ENCODE results near the gene SLC6A5. TPM values are rescaled to one million over a fixed set of nuclear protein-coding genes. Genes with fewer than 3 reads are reported as not detected.

The SLC6A5 gene
- total RNA-seq, 2 experiments from 2014 or later = not detected

DNA sequence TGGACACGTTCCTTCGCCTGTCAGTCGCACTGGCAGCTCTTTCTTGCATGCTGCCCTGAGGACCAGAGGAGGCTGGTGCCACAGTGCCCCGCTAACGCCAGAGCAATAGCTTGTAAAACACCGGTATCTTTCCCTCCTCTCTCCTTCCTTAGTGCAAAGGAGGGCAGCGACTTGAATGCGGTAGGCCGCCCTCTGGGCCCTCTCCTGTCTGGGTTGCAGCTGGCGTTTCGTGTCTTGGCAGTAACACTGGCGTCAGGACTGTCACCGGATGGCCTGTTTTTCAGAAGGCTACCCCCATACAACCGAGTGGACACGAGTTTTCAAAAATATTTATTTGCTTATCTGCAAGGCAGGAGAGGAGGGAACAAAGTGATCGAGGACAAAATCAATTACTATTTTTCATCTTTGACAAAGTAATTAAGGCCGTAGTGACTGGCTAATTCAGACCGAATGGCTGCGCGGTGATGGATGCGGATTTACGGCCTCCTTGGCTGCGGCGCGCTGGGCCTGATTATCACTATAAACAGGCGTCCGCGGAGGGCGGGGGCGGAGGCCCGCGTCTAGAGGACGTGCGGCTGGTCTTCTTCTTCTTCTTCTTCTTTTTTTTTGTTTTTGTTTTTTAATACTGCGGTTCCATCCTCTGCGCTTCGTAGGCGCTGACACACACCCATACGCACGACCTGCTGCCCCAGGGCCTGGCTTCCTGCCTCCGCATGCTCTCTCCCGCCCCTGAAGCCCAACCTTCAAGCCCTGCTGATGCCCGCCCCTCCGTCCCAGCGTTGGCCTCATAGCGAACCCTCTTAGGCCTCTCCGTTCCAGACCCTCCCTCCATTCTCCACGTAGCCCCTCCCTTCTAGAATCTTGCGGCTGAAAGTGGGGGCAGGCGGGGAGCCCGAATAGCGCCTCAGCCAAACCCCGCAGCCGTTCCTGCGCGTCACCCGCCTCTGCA, 2.9 kb upstream of the SLC6A5 start:
- no peak overlapping the region for H3K27ac Mint-ChIP-seq

DNA sequence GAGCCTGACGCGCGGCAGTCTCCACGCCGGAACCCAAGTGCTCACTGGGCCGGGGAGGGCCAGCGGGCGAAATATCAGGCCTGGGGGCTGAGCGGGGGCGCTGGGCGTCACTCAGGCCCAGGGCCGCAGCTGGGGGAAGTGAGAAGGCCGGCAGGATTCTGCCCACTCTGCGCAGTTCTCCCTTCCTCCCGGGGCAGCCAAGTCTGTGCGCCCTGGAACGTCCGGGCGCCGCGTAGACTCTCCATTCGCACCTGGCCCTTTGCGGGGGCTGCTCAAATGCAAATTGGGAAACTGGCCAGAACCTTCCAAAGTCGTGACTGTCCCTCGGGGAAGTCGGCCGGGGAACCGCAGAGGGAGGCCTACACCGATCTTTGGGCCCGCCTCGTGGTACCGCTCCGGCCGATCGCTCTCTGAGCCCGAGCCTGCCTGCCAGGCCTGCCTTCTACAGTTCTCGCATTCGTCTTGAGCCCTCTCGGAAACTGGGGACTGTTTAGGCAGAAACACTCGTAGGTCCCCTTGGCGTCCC, 2.2 kb upstream of the SLC6A5 start:
- intact Hi-C loops (cut with DNase I, micrococcal nuclease) = no loop called here
- Mint-ChIP-seq H3K36me3 (ENCODE audit: low read depth) (no peaks in the 10 kb centered on the region), H3K4me1 (ENCODE audit: low read depth) (no peaks in the 10 kb centered on the region), H3K27ac (no peak overlapping the region), H3K4me3 (no peak overlapping the region), H3K9me3 (no peaks in the 10 kb centered on the region), H3K27me3 (peaks cover 93% of the 10 kb centered on the region)
- TF ChIP-seq, protein P1, sequence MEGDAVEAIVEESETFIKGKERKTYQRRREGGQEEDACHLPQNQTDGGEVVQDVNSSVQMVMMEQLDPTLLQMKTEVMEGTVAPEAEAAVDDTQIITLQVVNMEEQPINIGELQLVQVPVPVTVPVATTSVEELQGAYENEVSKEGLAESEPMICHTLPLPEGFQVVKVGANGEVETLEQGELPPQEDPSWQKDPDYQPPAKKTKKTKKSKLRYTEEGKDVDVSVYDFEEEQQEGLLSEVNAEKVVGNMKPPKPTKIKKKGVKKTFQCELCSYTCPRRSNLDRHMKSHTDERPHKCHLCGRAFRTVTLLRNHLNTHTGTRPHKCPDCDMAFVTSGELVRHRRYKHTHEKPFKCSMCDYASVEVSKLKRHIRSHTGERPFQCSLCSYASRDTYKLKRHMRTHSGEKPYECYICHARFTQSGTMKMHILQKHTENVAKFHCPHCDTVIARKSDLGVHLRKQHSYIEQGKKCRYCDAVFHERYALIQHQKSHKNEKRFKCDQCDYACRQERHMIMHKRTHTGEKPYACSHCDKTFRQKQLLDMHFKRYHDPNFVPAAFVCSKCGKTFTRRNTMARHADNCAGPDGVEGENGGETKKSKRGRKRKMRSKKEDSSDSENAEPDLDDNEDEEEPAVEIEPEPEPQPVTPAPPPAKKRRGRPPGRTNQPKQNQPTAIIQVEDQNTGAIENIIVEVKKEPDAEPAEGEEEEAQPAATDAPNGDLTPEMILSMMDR (IDR thresholded peaks at IDR 0.05) = no peak
- Histone ChIP-seq H3K36me3 (ENCODE audit: insufficient read depth, low read length) (no peaks in the 10 kb centered on the region), H3K9me3 (ENCODE audit: control insufficient read depth in 1 of 2, insufficient read depth in 1 of 2, low read length in 2 of 2) (peaks cover 0 to 46% of the 10 kb centered on the region in 2 experiments), H3K27me3 (ENCODE audit: control insufficient read depth in 1 of 2, insufficient read depth in 2 of 2, low read length in 2 of 2) (peaks cover 56 to 83% of the 10 kb centered on the region in 2 experiments), H3K27ac (ENCODE audit: low read depth in 1 of 2, low read length in 2 of 2) (no peak overlapping the region), H3K4me1 (ENCODE audit: insufficient read depth, low read length) (no peaks in the 10 kb centered on the region), H3K4me3 (ENCODE audit: low read length) (no peak overlapping the region)
- no peak for DNase-seq
- POLR2A ChIA-PET = no interaction called here
- no peak for ATAC-seq (ENCODE audit: poor library complexity)
- CTCF ChIA-PET = no interaction called here

More for the DNA sequence above, 2.9 kb upstream of the SLC6A5 start:
- H3K27ac ChIP-seq (ENCODE audit: low read depth in 1 of 2, low read length in 2 of 2) = no peak overlapping the region
- H3K4me3 Mint-ChIP-seq = no peak overlapping the region
- H3K27me3 ChIP-seq (ENCODE audit: control insufficient read depth in 1 of 2, insufficient read depth in 2 of 2, low read length in 2 of 2) = peaks cover 48 to 76% of the 10 kb centered on the region in 2 experiments
- H3K36me3 Mint-ChIP-seq (ENCODE audit: low read depth) = no peaks in the 10 kb centered on the region
- DNase-seq = no peak
- peaks cover 86% of the 10 kb centered on the region for H3K27me3 Mint-ChIP-seq
- H3K4me3 ChIP-seq (ENCODE audit: low read length) = no peak overlapping the region
- peaks cover 0 to 42% of the 10 kb centered on the region in 2 experiments for H3K9me3 ChIP-seq (ENCODE audit: control insufficient read depth in 1 of 2, insufficient read depth in 1 of 2, low read length in 2 of 2)
- no peaks in the 10 kb centered on the region for H3K4me1 Mint-ChIP-seq (ENCODE audit: low read depth)
- H3K36me3 ChIP-seq (ENCODE audit: insufficient read depth, low read length) = no peaks in the 10 kb centered on the region
- TF ChIP-seq, protein P1 (IDR thresholded peaks at IDR 0.05) = no peak
- CTCF ChIA-PET = interaction anchor here (0.6 kb wide), 1 partner anchor 76 kb away, joined by 3 read pairs; no protein-coding TSS in a partner anchor
- H3K4me1 ChIP-seq (ENCODE audit: insufficient read depth, low read length) = no peaks in the 10 kb centered on the region
- ATAC-seq (ENCODE audit: poor library complexity) = no peak
- POLR2A ChIA-PET = no interaction called here
- intact Hi-C loops (cut with DNase I, micrococcal nuclease) = no loop called here
- no peaks in the 10 kb centered on the region for H3K9me3 Mint-ChIP-seq

DNA sequence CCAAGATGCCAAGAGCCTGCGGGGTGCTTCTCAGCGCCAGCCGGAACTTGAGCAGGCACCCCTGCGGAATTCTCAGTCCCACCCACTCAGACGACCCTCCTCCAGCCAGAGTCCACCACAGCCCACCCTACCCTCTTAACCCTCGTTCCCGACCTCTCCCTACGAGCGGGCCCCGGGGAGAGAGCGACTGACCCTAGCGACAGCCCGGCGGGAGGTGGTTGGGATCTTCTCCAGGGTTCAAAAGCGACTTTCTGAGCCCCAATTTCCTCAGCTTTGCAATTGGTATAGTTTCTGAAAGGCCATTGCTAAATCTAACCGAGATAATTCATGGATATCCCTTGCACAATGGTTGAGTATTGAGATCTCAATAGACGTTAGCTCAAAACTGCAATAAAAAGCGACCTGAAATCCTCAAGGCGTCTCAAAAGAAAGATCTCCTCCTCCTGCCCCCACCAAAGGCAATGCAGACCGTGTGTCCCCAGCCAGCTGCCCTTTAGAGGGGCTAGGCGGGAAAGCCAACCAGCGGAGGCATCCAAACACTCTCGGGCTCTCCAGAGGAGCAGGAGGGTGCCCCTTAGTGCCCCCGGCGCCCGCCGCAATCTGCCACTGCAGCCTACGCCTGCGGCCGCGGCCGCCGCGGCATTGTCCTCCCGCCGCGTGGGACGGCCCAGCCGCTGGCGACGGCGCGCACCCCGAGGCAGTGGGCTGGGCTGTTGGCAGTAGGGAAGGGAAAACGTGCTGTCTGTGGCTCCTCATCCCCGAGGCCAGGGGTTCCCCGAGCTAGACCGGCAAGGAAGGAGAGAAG, 1.5 kb upstream of the SLC6A5 start:
- no peaks in the 10 kb centered on the region for H3K9me3 Mint-ChIP-seq
- no peak for DNase-seq
- ChIA-PET POLR2A (no interaction called here), CTCF (no interaction called here)
- no peak overlapping the region for H3K27ac Mint-ChIP-seq
- peaks cover 94% of the 10 kb centered on the region for H3K27me3 Mint-ChIP-seq
- H3K4me1 ChIP-seq (ENCODE audit: insufficient read depth, low read length) = no peaks in the 10 kb centered on the region
- intact Hi-C loops (cut with DNase I, micrococcal nuclease) = no loop called here
- H3K36me3 ChIP-seq (ENCODE audit: insufficient read depth, low read length) = no peaks in the 10 kb centered on the region
- no peak overlapping the region for H3K27ac ChIP-seq (ENCODE audit: low read depth in 1 of 2, low read length in 2 of 2)
- H3K9me3 ChIP-seq (ENCODE audit: control insufficient read depth in 1 of 2, insufficient read depth in 1 of 2, low read length in 2 of 2) = peaks cover 0 to 46% of the 10 kb centered on the region in 2 experiments
- ATAC-seq (ENCODE audit: poor library complexity) = no peak
- no peaks in the 10 kb centered on the region for H3K4me1 Mint-ChIP-seq (ENCODE audit: low read depth)
- H3K36me3 Mint-ChIP-seq (ENCODE audit: low read depth) = no peaks in the 10 kb centered on the region
- no peak overlapping the region for H3K4me3 Mint-ChIP-seq
- peaks cover 61 to 87% of the 10 kb centered on the region in 2 experiments for H3K27me3 ChIP-seq (ENCODE audit: control insufficient read depth in 1 of 2, insufficient read depth in 2 of 2, low read length in 2 of 2)
- TF ChIP-seq, protein P1 (IDR thresholded peaks at IDR 0.05) = no peak
- H3K4me3 ChIP-seq (ENCODE audit: low read length) = no peak overlapping the region
